Fibroblast of peridontal ligament (primary cell): ENCODE data around the gene GULP1.
"Not testable (repeated sequence)": the region's sequence is repeated elsewhere in the genome, so short reads cannot be mapped to it uniquely, and the experiment has no call there.

Source experiments
- DNase-seq: peaks from one replicate; pipeline ENCODE4 v3.0.0-alpha.2; 2010; ENCODE audit errors: extremely low read depth

The GULP1 gene

DNA sequence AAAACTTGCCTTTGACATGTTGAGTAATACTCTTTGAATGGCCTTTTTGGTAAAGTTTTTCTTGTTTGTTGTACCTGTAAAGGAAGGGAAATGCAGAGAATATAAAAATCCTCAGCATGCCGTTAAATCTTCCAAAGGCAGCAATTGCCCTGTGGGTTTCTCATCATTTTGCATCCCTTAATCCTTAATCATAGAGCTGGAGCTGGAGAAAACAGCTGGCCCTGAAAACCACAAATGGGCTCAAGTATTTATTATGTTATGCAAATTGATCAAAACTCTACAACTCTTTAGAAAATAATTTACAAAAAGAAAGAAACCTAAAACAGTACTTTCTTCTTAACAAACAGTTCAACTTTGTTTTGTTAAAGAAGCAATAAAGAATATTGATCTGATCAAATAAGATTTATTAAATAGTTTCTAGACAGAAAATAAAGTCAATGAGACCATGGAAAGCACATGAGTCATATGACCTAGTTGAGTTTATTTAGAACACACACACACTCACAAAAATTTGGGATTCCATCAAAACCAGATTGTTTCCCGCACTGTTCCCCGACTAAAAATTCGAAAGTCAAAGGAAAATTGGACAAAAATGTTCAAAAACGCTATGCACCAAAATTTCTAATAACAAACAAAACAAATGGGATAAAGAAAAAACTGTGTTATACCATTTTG, 309.0 kb downstream of the GULP1 start:
- DNase-seq = peak; percentile 89

DNA sequence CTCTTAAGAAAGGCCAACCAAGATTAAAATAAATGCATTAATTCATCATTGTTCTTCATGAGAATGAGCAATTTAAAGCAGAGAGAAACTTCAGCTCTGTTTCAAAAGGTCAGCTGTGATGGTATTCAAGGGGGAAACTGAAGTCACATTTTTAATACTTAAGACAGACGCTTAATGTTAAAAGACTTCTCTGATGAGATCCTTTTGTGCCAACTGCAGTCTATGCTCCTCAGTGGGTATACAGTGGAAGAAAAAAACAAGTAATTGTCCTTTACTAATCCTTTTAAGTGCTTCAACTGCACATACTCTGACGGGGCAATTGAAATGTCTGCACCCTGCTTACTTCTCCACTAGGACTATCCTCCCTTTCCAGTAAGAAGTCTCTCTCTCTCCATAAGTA, 309.7 kb downstream of the GULP1 start:
- no peak for DNase-seq

DNA sequence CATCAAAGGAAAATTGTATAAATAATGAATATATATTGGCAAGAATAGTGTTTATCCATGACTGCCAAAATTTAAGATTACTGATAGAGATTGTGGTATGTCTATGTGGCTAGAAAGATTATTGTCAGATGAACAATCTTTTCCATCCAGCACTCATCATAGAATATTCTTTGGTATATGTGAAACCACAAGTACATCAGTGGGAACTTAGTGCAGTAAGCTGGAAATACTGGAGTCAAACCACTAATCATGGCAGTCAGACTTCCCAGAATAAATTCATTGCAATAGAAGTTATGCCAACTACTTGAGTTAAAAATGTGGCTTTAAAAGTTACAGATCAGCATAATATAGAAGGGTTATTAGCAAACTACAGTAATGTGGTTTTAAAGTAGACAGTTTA, 310.3 kb downstream of the GULP1 start:
- peak; percentile 97 for DNase-seq

DNA sequence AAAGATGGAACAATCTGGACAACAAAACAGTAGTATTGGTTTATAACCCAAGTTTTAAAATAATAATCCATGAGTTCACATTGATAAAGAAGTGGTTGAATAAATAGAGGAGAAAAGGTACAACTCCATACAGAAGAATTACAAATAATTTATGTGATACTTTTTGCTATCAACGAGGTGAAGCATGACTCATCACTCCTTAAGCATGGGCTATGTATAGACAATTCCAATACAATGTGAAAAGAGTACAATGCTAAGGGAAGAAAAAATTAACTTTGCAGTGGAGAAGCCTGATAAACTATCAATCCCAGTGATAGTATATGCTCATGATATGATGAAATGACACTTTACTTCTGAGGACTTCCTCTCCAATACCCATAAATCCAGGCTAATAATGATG, 312.9 kb downstream of the GULP1 start:
- DNase-seq = no peak

DNA sequence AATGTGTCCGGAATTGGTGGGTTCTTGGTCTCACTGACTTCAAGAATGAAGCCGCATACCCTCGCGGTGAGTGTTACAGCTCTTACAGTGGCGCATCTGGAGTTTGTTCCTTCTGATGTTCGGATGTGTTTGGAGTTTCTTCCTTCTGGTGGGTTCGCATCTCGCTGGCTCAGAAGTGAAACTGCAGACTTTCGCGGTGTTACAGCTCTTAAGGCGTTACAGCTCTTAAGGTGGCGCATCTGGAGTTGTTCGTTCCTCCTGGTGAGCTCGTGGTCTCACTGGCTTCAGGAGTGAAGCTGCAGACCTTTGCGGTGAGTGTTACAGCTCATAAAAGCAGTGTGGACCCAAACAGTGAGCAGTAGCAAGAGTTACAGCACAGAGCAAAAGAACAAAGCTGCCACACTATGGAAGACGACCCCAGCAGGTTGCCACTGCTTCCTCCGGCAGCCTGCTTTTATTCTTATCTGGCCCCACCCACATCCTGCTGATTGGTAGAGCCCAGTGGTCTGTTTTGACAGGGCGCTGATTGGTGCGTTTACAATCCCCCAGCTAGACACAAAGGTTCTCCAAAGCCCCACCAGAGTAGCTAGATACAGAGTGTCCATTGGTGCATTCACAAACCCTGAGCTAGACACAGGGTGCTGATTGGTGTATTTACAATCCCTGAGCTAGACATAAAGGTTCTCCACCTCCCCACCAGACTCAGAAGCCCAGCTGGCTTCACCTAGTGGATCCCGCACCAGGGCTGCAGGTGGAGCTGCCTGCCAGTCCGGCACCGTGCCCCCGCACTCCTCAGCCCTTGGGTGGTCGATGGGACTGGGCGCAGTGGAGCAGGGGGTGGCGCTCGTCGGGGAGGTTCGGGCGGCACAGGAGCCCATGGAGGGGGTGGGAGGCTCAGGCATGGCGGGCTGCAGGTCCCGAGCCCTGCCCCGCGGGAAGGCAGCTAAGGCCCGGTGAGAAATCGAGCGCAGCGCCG, 314.2 kb downstream of the GULP1 start:
- not testable (repeated sequence) for DNase-seq

DNA sequence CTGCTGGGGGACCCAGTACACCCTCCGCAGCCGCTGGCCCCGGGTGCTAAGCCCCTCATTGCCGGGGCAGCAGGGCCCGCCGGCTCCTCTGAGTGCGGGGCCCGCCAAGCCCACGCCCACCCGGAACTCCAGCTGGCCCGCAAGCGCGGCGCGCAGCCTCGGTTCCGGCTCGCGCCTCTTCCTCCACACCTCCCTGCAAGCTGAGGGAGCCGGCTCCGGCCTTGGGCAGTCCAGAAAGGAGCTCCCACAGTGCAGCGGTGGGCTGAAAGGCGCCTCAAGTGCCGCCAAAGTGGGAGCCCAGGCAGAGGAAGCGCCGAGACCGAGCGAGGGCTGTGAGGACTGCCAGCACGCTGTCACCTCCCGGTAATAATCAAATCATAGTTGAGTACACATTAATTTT, 314.9 kb downstream of the GULP1 start:
- not testable (repeated sequence) for DNase-seq

DNA sequence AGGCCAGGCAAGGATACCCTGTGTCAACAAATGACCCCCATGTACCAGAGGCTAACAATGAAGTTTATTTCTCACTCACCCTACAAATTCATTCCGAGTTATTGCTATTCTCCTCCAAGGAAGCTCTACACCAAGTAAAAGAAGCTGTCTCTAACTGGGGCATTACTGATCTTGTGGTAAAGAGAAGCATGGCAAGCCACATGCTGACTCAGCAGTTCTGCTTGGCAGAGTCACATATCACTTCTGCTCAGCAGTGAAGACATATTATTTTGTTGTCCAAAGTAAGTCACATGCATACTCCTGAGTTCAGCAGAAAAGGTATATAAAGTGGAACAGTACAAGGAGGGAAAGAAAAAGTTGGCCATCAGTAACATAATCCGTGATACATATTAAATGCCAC, 315.8 kb downstream of the GULP1 start:
- DNase-seq = peak; percentile 61

DNA sequence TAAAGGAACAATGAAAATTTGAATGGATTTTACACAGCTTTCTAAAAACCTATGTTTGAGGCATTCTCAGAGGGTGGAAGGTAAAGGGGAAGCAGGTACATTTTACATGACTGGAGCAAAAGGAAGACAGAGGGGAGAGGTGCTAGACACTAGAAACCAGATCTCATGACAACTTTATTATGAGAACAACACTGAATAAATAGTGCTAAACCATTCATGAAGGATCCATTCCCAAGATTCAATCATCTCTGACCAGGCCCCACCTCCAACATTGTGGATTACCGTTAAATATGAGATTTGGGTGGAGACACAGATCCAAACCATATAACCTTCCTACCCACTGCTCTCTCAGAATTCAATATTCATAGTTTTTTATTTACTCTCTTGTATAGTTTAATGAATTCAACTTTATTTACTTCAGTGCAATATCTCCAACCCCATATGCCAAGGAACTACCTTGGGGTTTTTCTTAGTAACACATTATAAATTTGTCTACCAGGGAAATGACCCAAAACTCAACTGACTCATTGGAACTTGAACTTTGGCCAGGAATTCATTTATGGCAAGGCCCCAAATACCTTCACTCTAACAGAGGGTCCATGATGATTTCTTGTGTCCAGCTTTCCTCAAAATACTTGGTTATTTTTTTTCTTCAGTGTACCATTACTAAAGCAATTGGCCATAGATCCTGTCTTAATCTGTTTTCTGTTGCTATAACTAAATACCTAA, 317.8 kb downstream of the GULP1 start:
- peak; percentile 54 for DNase-seq

DNA sequence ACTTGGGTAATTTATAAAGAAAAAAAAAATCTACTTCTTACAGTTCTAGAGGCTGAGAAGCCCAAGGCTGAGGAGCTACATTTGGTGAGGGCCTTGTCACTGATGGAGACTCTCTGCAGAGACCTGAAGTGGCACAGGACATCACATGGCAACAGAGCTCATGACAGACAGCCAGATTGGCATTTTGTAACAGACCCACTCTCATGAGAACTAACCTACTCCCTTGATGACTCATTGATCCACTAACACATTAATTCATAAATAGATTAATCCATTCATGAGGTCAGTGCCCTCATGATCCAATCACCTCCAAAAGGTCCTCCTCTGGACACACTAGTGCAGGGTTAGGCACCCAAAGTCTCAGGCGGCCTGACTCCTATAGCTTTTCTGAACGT, 318.4 kb downstream of the GULP1 start:
- DNase-seq = no peak

DNA sequence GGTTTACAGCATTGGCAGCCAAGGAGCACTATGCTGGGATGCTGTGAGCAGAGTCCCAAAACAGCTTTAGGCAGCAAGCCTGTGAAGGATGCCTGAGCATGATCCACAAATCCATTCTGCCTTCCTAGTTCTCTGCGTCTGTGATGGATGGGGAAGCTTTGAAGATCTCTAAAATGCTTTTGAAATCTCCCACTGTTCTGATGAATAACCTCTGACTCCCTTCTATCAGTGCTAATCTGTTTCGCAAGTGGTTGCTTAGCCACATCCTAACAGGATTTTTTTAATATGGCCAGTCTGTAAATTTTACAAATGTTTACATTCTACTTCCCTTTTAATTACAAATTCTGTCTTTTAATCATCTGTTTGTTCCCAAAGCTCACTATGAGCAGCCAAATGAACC, 319.2 kb downstream of the GULP1 start:
- DNase-seq = peak; percentile 49

DNA sequence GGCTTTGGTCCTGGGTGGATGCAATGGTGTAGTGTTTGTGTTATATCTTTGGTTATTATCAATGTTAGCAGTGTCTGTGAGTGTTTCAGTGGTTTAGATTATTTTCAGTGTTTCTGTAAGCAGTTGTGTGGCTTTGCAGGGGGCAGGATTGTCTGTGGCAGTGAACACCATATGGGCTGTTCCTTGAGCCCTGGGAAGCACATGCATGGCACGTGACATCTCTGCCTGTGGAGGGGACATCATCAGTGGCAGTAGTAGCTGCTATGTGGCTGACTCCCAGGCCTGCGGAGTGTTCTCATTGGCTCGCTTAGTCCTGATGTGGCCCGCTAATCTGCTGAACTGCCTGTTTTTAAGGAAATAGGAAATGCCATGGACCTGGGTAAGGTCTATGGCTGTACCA, 327.5 kb downstream of the GULP1 start:
- DNase-seq = no peak

DNA sequence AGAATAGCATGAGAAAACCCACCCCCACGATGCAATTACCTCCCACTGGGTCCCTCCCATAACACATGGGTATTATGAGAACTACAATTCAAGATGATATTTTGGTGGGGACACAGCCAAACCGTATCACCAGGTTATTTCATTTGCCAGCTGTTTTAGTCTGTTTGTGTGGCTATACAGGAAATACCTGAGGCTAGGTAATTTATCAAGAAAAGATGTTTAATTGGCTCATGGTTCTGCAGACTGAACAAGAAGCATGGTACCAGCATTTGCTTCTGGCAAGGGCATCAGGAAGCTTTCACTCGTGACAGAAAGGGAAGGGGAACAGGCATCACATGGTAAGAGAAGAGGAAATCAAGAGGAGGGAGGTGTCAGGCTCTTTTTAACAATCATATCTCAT, 329.2 kb downstream of the GULP1 start:
- DNase-seq = no peak

DNA sequence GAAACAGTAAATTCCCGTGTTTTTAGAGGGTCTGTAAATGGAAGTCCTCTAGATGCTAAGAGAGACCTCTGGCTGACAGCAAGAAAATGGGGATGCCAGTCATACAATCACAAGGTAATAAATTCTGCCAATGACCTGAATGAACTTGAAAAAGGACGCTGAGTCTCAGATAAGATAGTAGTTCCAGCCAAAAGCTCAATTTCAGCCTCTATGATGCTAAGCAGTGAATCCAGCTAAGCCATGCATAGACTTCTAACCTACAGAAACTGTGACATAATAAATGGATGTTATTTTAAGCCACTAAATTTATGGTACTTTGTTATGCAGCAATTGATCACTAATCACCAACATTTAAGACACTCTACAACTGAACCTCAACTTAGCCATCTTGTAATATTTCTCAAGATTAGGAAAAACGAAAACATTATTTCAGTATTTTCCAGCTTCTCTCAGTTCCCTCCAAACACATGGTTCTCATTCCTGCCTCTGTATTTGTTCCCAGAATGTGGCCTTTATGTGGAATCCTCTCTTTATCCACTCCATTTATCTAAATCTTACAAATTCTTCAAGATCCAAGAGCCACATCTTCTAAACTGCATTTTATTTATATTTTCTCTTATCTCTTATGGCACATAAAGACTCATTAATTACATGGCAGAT, 331.1 kb downstream of the GULP1 start:
- DNase-seq = peak; percentile 57

DNA sequence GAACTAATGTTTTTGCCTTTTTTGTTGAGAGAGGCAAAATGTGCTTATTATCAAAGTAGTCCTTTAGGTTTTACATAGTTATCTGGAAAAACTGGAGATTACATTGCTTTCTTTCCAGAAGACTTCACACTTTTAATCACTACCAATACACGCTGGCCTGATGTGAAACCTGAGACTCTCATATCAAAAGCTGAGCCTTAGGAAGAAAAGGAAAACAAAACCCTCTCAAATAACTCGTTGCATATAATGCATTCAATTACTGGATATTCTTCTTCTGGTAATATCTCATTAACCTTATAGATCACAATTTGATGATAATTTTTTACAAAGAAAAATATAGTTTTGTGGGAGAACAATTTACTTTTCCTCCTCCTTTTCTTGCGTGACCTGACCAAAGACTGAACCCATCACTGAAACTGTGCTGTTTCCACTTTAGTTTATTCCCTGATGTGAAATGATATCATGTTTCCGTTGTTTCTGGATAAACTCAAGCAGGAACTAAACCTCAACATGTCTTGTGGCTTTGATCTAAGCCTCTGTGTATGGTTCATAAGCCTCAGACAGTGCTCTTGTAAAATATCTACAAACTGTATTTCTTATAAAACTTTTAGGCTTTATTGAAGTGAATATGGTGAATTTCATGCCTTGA, 332.4 kb downstream of the GULP1 start:
- peak; percentile 93 for DNase-seq

DNA sequence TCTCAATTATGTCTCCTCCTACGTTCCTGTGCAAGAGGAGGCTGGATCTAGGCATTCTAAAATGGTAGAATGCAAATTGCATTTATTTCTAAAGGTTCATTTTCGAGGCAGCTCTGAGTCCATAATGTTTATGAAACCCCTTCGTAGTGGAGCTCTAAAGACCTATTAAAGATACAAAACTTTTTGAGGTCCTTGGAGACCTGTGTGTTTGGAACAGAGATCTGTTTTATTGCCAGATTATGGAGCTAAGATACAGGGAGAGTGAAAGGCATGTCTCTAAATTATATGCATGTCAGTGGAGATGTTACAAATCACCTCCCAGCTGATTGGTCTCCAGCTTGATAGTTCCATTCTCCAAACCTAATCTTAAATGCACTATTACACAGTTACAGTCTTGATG, 335.8 kb downstream of the GULP1 start:
- DNase-seq = no peak

DNA sequence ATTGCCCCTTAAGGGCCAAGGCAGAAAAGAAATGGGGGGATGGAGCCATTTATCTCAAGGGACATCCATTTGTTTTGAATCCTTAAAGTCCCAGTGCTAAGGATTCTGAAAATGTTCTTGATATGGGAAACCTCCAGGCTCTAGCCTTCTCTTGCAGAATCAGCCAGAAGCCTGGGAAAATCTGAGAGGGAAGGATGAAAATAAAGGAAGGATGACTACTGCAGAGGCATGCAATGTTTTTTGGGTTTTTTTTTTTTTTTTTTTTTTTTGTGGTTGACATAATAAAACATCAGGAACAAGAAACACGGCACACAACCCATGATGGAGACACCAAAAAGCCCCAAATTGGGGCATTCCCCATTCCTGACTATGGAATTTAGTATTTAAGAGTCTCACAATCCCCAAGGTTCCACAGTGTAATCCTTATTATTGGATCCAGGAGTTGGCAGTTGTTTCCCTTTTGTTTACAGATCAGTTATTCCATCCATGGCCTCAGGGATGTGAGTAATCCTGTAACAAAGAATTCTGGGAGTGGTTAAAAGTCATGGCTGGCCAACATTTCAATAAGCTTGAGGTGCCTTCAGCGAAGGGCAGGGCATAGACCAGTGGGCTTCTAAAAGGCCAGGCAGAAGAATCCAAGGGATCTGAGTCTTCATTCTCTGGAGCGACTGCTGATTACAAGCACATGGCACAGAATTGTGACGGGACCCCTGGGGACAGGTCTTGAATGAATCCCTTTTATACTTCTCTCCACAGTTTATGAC, 337.5 kb downstream of the GULP1 start:
- peak; percentile 99 for DNase-seq

DNA sequence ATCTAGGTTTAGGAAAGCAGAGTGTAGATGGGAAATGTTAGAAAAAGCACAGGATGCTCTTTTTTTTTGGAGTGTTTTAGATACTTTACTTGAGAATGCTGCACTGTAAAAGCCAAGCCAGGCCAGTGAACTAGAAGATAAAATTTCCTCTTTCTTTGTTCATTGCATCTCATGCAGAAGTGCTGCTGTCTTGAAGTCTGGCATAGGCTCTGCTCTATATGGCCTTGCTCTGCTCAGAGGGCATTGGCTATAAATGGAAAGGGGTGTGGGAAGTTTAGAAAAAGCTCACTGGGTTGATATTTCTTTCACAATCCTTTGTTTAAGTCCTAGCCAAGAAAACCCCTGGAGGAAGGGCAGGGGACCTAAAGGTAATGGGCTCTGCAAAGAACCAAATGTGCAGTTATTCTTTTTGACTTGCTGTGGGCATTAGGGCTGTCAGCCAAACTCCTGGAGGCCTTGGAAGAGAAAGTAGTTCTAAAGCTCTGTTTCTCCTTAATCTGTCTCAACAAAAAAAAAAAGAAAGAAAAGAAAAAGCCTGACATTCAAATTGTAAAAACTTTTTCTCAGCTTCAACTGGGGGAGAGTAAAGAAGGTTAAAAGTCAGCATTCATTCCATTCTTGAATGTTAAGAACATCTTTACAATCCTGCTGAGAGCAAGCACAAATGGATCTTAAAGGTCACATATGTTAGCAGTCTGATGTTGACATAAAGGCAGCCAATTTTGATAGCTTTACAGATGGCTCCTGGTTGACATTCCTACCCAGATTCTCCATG, 338.3 kb downstream of the GULP1 start:
- peak; percentile 91 for DNase-seq

DNA sequence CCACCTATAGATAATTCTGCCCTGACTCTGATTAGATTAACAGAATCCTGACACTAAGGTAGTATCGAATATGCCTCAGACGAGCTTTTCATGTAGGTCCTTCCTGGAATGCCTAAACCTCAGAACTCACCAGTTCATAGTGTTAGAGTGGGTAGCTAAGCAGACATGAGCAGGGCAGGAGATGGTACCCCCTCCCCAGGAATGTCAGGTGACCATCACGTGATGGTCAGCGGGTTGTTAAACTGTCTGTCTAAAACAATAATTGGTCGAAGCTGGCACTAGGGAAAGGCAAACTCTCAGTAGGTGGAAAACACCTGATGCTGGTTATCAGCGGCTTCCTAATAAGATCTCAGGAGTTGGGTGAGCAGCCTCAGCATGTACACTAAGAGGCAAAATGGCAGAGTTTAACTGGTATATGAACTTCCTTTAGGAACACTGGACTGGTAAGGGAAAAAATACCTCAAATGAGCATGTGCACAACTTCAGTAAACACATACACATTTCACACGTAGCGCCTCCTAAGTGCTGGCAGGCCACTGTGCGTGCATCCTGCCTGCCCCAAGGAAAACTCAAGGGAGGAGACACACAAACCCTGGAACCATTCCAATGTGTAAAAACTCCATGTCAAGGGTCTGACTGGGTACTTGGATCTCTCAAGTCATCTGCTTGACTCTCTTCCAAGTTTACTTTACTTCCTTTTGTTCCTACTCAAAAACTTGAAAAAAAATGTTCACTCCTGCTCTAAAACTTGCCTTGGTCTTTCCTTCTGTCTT, 339.5 kb downstream of the GULP1 start:
- DNase-seq = no peak

DNA sequence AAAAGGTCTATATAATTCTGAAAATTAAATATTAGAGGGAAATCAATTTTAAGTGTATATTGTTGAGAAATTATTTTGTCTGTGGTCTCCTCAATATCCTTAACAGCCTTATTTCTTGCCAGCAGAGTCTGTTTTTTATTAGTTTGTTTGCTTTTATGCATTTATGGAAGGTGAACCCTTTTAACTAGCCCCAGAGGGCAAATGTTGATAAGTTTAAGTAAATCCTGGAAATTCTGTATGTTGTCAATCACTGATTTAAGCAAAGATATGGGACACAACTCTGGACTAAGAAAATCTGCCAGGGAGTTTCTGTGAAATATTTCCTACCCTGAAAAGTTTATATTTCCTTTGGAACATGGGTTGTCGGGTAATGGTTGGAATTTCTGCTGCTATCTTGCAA, 343.0 kb downstream of the GULP1 start:
- DNase-seq = no peak
